ENCODE measurements around the gene DOC2A. TPM values are rescaled to one million over a fixed set of nuclear protein-coding genes. Genes with fewer than 3 reads are reported as not detected.

The DOC2A gene
- total RNA-seq, 1 experiment from 2014 or later: not detected

- no peaks in the 10 kb centered on the region for H3K27me3 ChIP-seq (ENCODE audit: low read length)
- H3K36me3 ChIP-seq (ENCODE audit: insufficient read depth, low read length): no peaks in the 10 kb centered on the region
- DNase-seq: no peak
- H3K4me1 ChIP-seq (ENCODE audit: low read length): no peaks in the 10 kb centered on the region
- no peak overlapping the region for H3K27ac ChIP-seq (ENCODE audit: low read length)
- no peaks in the 10 kb centered on the region for H3K79me2 ChIP-seq (ENCODE audit: low read length)
- no peak overlapping the region for H3K4me3 ChIP-seq (ENCODE audit: low read length)
- H2AFZ ChIP-seq (ENCODE audit: low read length): no peak overlapping the region
- H4K20me1 ChIP-seq (ENCODE audit: insufficient read depth, low read depth, low read length): 0 out of 2 replicates have a peak, but pooled peaks cover 3% of the 10 kb centered on the region
- no peak overlapping the region for H3K4me2 ChIP-seq (ENCODE audit: low read depth, low read length, poor library complexity, severe bottlenecking)
- no peak overlapping the region for H3K9ac ChIP-seq (ENCODE audit: low read length)
- H3K9me2 ChIP-seq (replicated peaks; ENCODE audit: insufficient read depth, low read length): no peaks in the 10 kb centered on the region
- H3K9me3 ChIP-seq (ENCODE audit: low read length): no peaks in the 10 kb centered on the region
Observed at GRCh38 chr16:30031477-30031918, 20.7 kb upstream of the DOC2A start.

GRCh38 chr16:30030841-30031413 is 20.1 kb upstream of the DOC2A start, which contains the start of gene TLCD3B:
TSS of gene TLCD3B (minus strand) at chr16:30031271. CDS start at chr16:30030527, 744 bp downstream.
- Histone ChIP-seq H4K20me1 (ENCODE audit: insufficient read depth, low read depth, low read length) (0 out of 2 replicates have a peak, but pooled peaks cover 3% of the 10 kb centered on the region), H3K4me3 (ENCODE audit: low read length) (no peak within 1 kb of the TSS), H3K9me3 (ENCODE audit: low read length) (no peaks in the 10 kb centered on the region), H3K9me2 (replicated peaks; ENCODE audit: insufficient read depth, low read length) (no peaks in the 10 kb centered on the region), H2AFZ (ENCODE audit: low read length) (no peak within 1 kb of the TSS), H3K36me3 (ENCODE audit: insufficient read depth, low read length) (no peaks in the 10 kb centered on the region), H3K27ac (ENCODE audit: low read length) (no peak within 1 kb of the TSS), H3K27me3 (ENCODE audit: low read length) (no peaks in the 10 kb centered on the region), H3K9ac (ENCODE audit: low read length) (no peak within 1 kb of the TSS), H3K4me1 (ENCODE audit: low read length) (no peaks in the 10 kb centered on the region), H3K79me2 (ENCODE audit: low read length) (no peaks in the 10 kb centered on the region), H3K4me2 (ENCODE audit: low read depth, low read length, poor library complexity, severe bottlenecking) (no peak within 1 kb of the TSS)
- no peak for DNase-seq

GRCh38 chr16:30030011-30030685 is 19.3 kb upstream of the DOC2A start:
- no peaks in the 10 kb centered on the region for H3K27me3 ChIP-seq (ENCODE audit: low read length)
- no peaks in the 10 kb centered on the region for H3K36me3 ChIP-seq (ENCODE audit: insufficient read depth, low read length)
- no peaks in the 10 kb centered on the region for H3K4me1 ChIP-seq (ENCODE audit: low read length)
- no peaks in the 10 kb centered on the region for H3K9me3 ChIP-seq (ENCODE audit: low read length)
- H4K20me1 ChIP-seq (ENCODE audit: insufficient read depth, low read depth, low read length): 0 out of 2 replicates have a peak, but pooled peaks cover 3% of the 10 kb centered on the region
- no peaks in the 10 kb centered on the region for H3K79me2 ChIP-seq (ENCODE audit: low read length)
- no peak overlapping the region for H3K27ac ChIP-seq (ENCODE audit: low read length)
- no peak overlapping the region for H2AFZ ChIP-seq (ENCODE audit: low read length)
- DNase-seq: no peak
- no peak overlapping the region for H3K4me3 ChIP-seq (ENCODE audit: low read length)
- H3K9ac ChIP-seq (ENCODE audit: low read length): no peak overlapping the region
- no peak overlapping the region for H3K4me2 ChIP-seq (ENCODE audit: low read depth, low read length, poor library complexity, severe bottlenecking)
- no peaks in the 10 kb centered on the region for H3K9me2 ChIP-seq (replicated peaks; ENCODE audit: insufficient read depth, low read length)

- no peaks in the 10 kb centered on the region for H3K27me3 ChIP-seq (ENCODE audit: low read length)
Observed at GRCh38 chr16:30028438-30029076, 17.7 kb upstream of the DOC2A start.

GRCh38 chr16:30027588-30028437 is 17.0 kb upstream of the DOC2A start:
- H3K79me2 ChIP-seq (ENCODE audit: low read length): no peaks in the 10 kb centered on the region
- H3K36me3 ChIP-seq (ENCODE audit: insufficient read depth, low read length): no peaks in the 10 kb centered on the region
- H3K27me3 ChIP-seq (ENCODE audit: low read length): no peaks in the 10 kb centered on the region
- 0 out of 2 replicates have a peak, but pooled peaks cover 3% of the 10 kb centered on the region for H4K20me1 ChIP-seq (ENCODE audit: insufficient read depth, low read depth, low read length)
- H3K9me3 ChIP-seq (ENCODE audit: low read length): no peaks in the 10 kb centered on the region
- no peaks in the 10 kb centered on the region for H3K4me1 ChIP-seq (ENCODE audit: low read length)
- no peak overlapping the region for H3K27ac ChIP-seq (ENCODE audit: low read length)
- no peaks in the 10 kb centered on the region for H3K9me2 ChIP-seq (replicated peaks; ENCODE audit: insufficient read depth, low read length)
- DNase-seq: no peak
- no peak overlapping the region for H3K4me3 ChIP-seq (ENCODE audit: low read length)
- no peak overlapping the region for H2AFZ ChIP-seq (ENCODE audit: low read length)
- no peak overlapping the region for H3K9ac ChIP-seq (ENCODE audit: low read length)
- H3K4me2 ChIP-seq (ENCODE audit: low read depth, low read length, poor library complexity, severe bottlenecking): no peak overlapping the region

More at GRCh38 chr16:30028438-30029076, 17.7 kb upstream of the DOC2A start:
- Histone ChIP-seq H3K27ac (ENCODE audit: low read length) (no peak overlapping the region), H3K9ac (ENCODE audit: low read length) (no peak overlapping the region), H3K9me3 (ENCODE audit: low read length) (no peaks in the 10 kb centered on the region), H2AFZ (ENCODE audit: low read length) (no peak overlapping the region), H3K4me1 (ENCODE audit: low read length) (no peaks in the 10 kb centered on the region), H3K9me2 (replicated peaks; ENCODE audit: insufficient read depth, low read length) (no peaks in the 10 kb centered on the region), H3K4me2 (ENCODE audit: low read depth, low read length, poor library complexity, severe bottlenecking) (no peak overlapping the region), H3K4me3 (ENCODE audit: low read length) (no peak overlapping the region), H3K36me3 (ENCODE audit: insufficient read depth, low read length) (no peaks in the 10 kb centered on the region), H3K79me2 (ENCODE audit: low read length) (no peaks in the 10 kb centered on the region), H4K20me1 (ENCODE audit: insufficient read depth, low read depth, low read length) (0 out of 2 replicates have a peak, but pooled peaks cover 3% of the 10 kb centered on the region)
- peak; percentile 77 for DNase-seq

- Histone ChIP-seq H3K27me3 (ENCODE audit: low read length) (no peaks in the 10 kb centered on the region), H3K9ac (ENCODE audit: low read length) (no peak overlapping the region), H2AFZ (ENCODE audit: low read length) (no peak overlapping the region), H3K9me3 (ENCODE audit: low read length) (no peaks in the 10 kb centered on the region), H3K4me1 (ENCODE audit: low read length) (peaks cover under 1% of the 10 kb centered on the region), H3K4me3 (ENCODE audit: low read length) (no peak overlapping the region), H3K36me3 (ENCODE audit: insufficient read depth, low read length) (no peaks in the 10 kb centered on the region), H3K27ac (ENCODE audit: low read length) (no peak overlapping the region), H3K9me2 (replicated peaks; ENCODE audit: insufficient read depth, low read length) (no peaks in the 10 kb centered on the region), H4K20me1 (ENCODE audit: insufficient read depth, low read depth, low read length) (0 out of 2 replicates have a peak, but pooled peaks cover 3% of the 10 kb centered on the region), H3K4me2 (ENCODE audit: low read depth, low read length, poor library complexity, severe bottlenecking) (no peak overlapping the region), H3K79me2 (ENCODE audit: low read length) (no peaks in the 10 kb centered on the region)
- DNase-seq: no peak
Observed at GRCh38 chr16:30026449-30026848, 15.6 kb upstream of the DOC2A start.

GRCh38 chr16:30025574-30025973 is 14.7 kb upstream of the DOC2A start:
- Histone ChIP-seq H3K36me3 (ENCODE audit: insufficient read depth, low read length) (no peaks in the 10 kb centered on the region), H4K20me1 (ENCODE audit: insufficient read depth, low read depth, low read length) (0 out of 2 replicates have a peak, but pooled peaks cover 3% of the 10 kb centered on the region), H3K27me3 (ENCODE audit: low read length) (no peaks in the 10 kb centered on the region), H3K9me3 (ENCODE audit: low read length) (no peaks in the 10 kb centered on the region), H3K9me2 (replicated peaks; ENCODE audit: insufficient read depth, low read length) (no peaks in the 10 kb centered on the region), H3K9ac (ENCODE audit: low read length) (no peak overlapping the region), H2AFZ (ENCODE audit: low read length) (no peak overlapping the region), H3K4me1 (ENCODE audit: low read length) (peaks cover 5% of the 10 kb centered on the region), H3K4me3 (ENCODE audit: low read length) (no peak overlapping the region), H3K79me2 (ENCODE audit: low read length) (no peaks in the 10 kb centered on the region), H3K4me2 (ENCODE audit: low read depth, low read length, poor library complexity, severe bottlenecking) (no peak overlapping the region), H3K27ac (ENCODE audit: low read length) (no peak overlapping the region)
- DNase-seq: no peak

All from Karpas-422 (cell line).